Gastroesophageal sphincter (tissue), 4 donors: ENCODE measurements around the gene CEP41. TPM values are rescaled to one million over a fixed set of nuclear protein-coding genes. Genes with fewer than 3 reads are reported as not detected.

Experiments used
- ATAC-seq: fragments of 150-250 bp; one replicate; pipeline ENCODE4 v1.9.1; 2016; ENCODE audit warnings: mild to moderate bottlenecking, moderate library complexity
- H3K27ac ChIP-seq, 4 donors: fragments of 200-600 bp; sonication (generic) in 3 of 4; 1 replicate in 3 of 4; 2 replicates in 1 of 4; pipeline ENCODE4 v1.5.1; 2016 to 2019
- H3K27me3 ChIP-seq: fragments of 200-600 bp; sonication (generic); one replicate; pipeline ENCODE4 v1.5.1; 2019
- H3K36me3 ChIP-seq, 2 donors: fragments of 200-600 bp; sonication (generic); one replicate each; pipeline ENCODE4 v1.5.1; 2019; ENCODE audit warnings: control low read depth in 1 of 2
- H3K4me1 ChIP-seq, 3 donors: fragments of 200-600 bp; sonication (generic); 1 replicate in 2 of 3; 2 replicates in 1 of 3; pipeline ENCODE4 v1.5.1; 2016 to 2019; ENCODE audit warnings: control low read depth in 2 of 3
- H3K4me3 ChIP-seq, 2 donors: fragments of 200-600 bp; sonication (generic); one replicate each; pipeline ENCODE4 v1.5.1; 2019; ENCODE audit warnings: mild to moderate bottlenecking in 1 of 2, moderate library complexity in 1 of 2
- H3K9me3 ChIP-seq, 3 donors: fragments of 200-600 bp; sonication (generic); one replicate each; pipeline ENCODE4 v1.5.1; 2017 to 2019; ENCODE audit warnings: control low read depth in 2 of 3
- EP300 ChIP-seq: sonication (generic); formaldehyde crosslinking; IDR thresholded peaks from one replicate; pipeline ENCODE4 v1.6.1; 2017; ENCODE audit warnings: antibody characterized with exemption, mild to moderate bottlenecking
- POLR2A ChIP-seq, 2 donors: fragments of 450-650 bp; IDR thresholded peaks; one replicate each; pipeline ENCODE4 v1.6.1; 2017; ENCODE audit warnings: antibody characterized with exemption in 2 of 2, mild to moderate bottlenecking in 2 of 2, moderate library complexity in 1 of 2
- POLR2AphosphoS5 ChIP-seq: sonication (generic); formaldehyde crosslinking; IDR thresholded peaks from one replicate; pipeline ENCODE4 v1.6.1; 2017; ENCODE audit warnings: antibody characterized with exemption
- WGBS, 2 donors: methylation state at CpG; one replicate each; pipeline ENCODE4 v1.1.5; 2018; ENCODE audit warnings: low coverage in 1 of 2; 5-methylcytosine and 5-hydroxymethylcytosine counted together
- total RNA-seq, 4 donors: library from RNA; depleted of rRNA; stranded (reverse); fragments of >200 nt; gene quantifications; one replicate each; pipeline ENCODE4 v1.1.0, GENCODE V29; 2016
- TF ChIP-seq, protein P1 (sequence below), 4 experiments: fragments of 200-600 bp in 2 of 4; fragments of 450-650 bp in 2 of 4; sonication (generic) in 1 of 4; IDR thresholded peaks; one replicate each; pipeline ENCODE4 v1.5.1; 2017 to 2019; ENCODE audit warnings: antibody characterized with exemption in 4 of 4, mild to moderate bottlenecking in 2 of 4, moderate library complexity in 2 of 4

The CEP41 gene
- total RNA-seq, 4 donors from 2014 or later, result 3.6 to 6.2 (median 3.9) TPM

GRCh38 chr7:130363026-130363847 is 77.6 kb downstream of the CEP41 start:
- H3K4me3 ChIP-seq, result no peak overlapping the region
- ATAC-seq, result peak; percentile 40
- H3K4me1 ChIP-seq, result no peaks in the 10 kb centered on the region
- H3K27ac ChIP-seq, result no peak overlapping the region
- 50% methylated on average over 4 of the region's 8 CpGs; no CpG with 5 or more reads in 1 of the 2 donors for WGBS, 2 donors
- TF ChIP-seq EP300, result no peak
- TF ChIP-seq POLR2AphosphoS5, result peak; percentile 24
- TF ChIP-seq, protein P1, sequence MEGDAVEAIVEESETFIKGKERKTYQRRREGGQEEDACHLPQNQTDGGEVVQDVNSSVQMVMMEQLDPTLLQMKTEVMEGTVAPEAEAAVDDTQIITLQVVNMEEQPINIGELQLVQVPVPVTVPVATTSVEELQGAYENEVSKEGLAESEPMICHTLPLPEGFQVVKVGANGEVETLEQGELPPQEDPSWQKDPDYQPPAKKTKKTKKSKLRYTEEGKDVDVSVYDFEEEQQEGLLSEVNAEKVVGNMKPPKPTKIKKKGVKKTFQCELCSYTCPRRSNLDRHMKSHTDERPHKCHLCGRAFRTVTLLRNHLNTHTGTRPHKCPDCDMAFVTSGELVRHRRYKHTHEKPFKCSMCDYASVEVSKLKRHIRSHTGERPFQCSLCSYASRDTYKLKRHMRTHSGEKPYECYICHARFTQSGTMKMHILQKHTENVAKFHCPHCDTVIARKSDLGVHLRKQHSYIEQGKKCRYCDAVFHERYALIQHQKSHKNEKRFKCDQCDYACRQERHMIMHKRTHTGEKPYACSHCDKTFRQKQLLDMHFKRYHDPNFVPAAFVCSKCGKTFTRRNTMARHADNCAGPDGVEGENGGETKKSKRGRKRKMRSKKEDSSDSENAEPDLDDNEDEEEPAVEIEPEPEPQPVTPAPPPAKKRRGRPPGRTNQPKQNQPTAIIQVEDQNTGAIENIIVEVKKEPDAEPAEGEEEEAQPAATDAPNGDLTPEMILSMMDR (IDR thresholded peaks at IDR 0.05), result no peak
- no peak for TF ChIP-seq POLR2A (IDR thresholded peaks at IDR 0.05)
- no peaks in the 10 kb centered on the region for H3K36me3 ChIP-seq
- peaks cover 0 to 15% (median 0%) of the 10 kb centered on the region in 3 donors for H3K9me3 ChIP-seq
- no peaks in the 10 kb centered on the region for H3K27me3 ChIP-seq

DNA sequence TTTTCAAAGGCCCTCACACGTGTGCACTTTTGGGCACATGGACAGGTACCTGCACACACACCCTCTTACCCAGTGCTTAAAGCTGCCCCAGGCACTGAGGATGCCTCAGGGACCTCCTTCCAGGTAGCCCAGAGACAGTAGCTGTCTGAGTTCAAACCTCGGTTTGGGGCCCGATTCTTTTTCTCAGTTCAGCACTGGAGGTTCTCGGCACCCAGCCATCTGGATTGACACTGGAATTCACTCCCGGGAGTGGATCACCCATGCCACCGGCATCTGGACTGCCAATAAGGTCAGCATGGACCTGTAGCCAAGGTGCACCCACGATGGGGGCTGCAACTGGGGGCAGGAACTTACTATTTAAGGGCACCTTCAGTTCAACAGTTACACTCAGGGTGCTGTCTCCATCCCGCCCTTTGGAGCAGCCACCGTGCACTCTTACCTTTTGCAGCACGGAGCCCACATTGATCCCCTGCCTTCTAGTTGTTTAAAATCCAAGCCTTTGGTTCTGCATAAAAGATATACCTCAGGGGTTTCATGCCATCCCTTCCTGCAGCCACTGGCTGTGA is 78.5 kb downstream of the CEP41 start:
- Histone ChIP-seq H3K4me1 (peaks cover 0 to 3% (median 2%) of the 10 kb centered on the region in 3 donors), H3K4me3 (no peak overlapping the region), H3K27me3 (no peaks in the 10 kb centered on the region), H3K36me3 (no peaks in the 10 kb centered on the region), H3K9me3 (peaks cover 0 to 15% (median 0%) of the 10 kb centered on the region in 3 donors), H3K27ac (no peak overlapping the region)
- no peak for TF ChIP-seq POLR2A (IDR thresholded peaks at IDR 0.05)
- TF ChIP-seq, protein P1 (IDR thresholded peaks at IDR 0.05), result no peak
- no peak for TF ChIP-seq POLR2AphosphoS5
- TF ChIP-seq EP300, result no peak
- ATAC-seq, result no peak
- WGBS, 2 donors, result 60 to 92% methylated on average over 1 to 7 of the region's 10 CpGs

DNA sequence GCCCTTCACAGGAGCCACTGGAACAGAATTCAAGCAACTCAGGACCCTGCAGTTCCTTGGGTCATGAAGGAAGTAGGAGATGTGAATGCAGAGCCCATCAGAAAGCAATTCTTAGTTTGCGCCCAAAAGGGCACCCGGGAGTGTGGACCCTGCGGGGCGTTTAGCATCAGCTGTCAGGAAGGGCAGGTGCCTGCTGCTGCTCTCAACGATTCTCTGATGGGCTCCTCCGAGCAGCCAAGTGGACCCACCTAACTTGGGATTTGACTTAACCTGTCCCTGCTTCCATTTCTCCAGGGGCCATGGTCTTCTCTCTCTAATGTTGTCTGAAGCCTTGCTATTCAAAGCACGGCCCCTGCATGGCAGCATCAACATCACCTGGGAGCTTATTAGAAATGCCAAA is 79.1 kb downstream of the CEP41 start:
- 100% methylated on average over 1 to 2 of the region's 7 CpGs for WGBS, 2 donors
- no peak overlapping the region for H3K27ac ChIP-seq
- no peaks in the 10 kb centered on the region for H3K27me3 ChIP-seq
- H3K36me3 ChIP-seq, result no peaks in the 10 kb centered on the region
- peaks cover 0 to 9% (median 9%) of the 10 kb centered on the region in 3 donors for H3K4me1 ChIP-seq
- H3K9me3 ChIP-seq, result peaks cover 0 to 15% (median 0%) of the 10 kb centered on the region in 3 donors
- no peak for TF ChIP-seq POLR2AphosphoS5
- TF ChIP-seq POLR2A (IDR thresholded peaks at IDR 0.05), result no peak
- TF ChIP-seq, protein P1 (IDR thresholded peaks at IDR 0.05), result no peak
- no peak for TF ChIP-seq EP300
- H3K4me3 ChIP-seq, result no peak overlapping the region
- no peak for ATAC-seq

DNA sequence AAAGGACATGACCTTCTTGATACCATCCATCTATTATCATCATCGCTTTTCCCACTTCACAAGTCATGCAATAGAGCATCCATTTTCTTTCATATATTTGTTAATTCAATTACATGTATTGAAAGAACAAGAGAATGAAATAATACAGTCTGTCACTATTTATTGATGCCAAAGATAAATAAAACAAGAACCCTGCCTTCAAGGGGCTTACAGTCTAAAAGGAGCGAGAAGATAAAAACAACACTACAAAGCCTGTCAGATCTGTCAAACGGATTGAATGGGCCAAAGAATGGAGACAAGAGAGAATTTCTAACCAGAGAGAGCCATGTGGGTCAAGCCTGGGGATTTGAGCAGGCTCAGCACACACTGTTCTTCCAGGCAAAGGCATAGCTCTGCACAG is 80.3 kb downstream of the CEP41 start:
- no peak for ATAC-seq
- Histone ChIP-seq H3K27me3 (no peaks in the 10 kb centered on the region), H3K4me1 (peaks cover 0 to 21% (median 14%) of the 10 kb centered on the region in 3 donors), H3K36me3 (no peaks in the 10 kb centered on the region), H3K4me3 (no peak overlapping the region), H3K27ac (no peak overlapping the region), H3K9me3 (peaks cover 0 to 15% (median 0%) of the 10 kb centered on the region in 3 donors)
- no peak for TF ChIP-seq POLR2AphosphoS5
- TF ChIP-seq, protein P1 (IDR thresholded peaks at IDR 0.05), result no peak
- no peak for TF ChIP-seq EP300
- TF ChIP-seq POLR2A (IDR thresholded peaks at IDR 0.05), result no peak
- 90 to 100% methylated on average over 2 to 3 of the region's 3 CpGs for WGBS, 2 donors
